ENCODE data around the gene ST3GAL6. TPM values are rescaled to one million over a fixed set of nuclear protein-coding genes. Genes with fewer than 3 reads are reported as not detected.

The ST3GAL6 gene
- polyA plus RNA-seq, 1 donor from 2014 or later, result 3.7 TPM

DNA sequence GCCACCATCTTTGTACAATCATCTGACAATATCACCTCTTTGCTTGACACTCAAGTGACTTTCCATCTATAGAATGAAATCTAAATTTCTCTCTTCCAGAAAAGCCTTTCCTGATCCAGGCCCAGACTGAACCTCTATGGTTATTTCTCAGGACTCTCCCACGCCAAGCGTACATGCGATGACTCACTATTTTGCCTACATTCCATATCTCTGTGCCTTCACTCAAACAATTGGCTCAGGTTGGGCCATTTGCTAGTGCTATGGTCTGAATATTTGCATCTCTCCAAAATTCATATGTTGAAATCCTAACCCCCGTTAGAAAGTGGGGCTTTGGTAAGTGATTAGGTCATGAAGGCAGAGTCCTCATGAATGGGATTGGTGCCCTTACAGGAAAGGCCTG lies 43.9 kb downstream of the ST3GAL6 start:
- Histone ChIP-seq H3F3A (ENCODE audit: insufficient read depth, low read length, poor library complexity, severe bottlenecking) (no peaks in the 10 kb centered on the region), H3K27ac (ENCODE audit: low read length) (no peak overlapping the region), H2AFZ (ENCODE audit: low read depth, low read length) (no peak overlapping the region), H3K9me3 (ENCODE audit: low read length) (no peaks in the 10 kb centered on the region), H3K4me3 (ENCODE audit: low read length) (no peak overlapping the region), H3K9me2 (ENCODE audit: insufficient read depth, low read length) (no peaks in the 10 kb centered on the region), H3K79me2 (replicated peaks; ENCODE audit: insufficient read depth, low read length) (no peaks in the 10 kb centered on the region), H3K27me3 (ENCODE audit: insufficient read depth, low read depth, low read length) (no peaks in the 10 kb centered on the region), H3K9ac (ENCODE audit: low read length) (no peak overlapping the region), H4K20me1 (ENCODE audit: insufficient read depth) (no peaks in the 10 kb centered on the region), H3K4me2 (ENCODE audit: low read length) (no peak overlapping the region), H3K36me3 (ENCODE audit: insufficient read depth, low read length) (peaks cover 5% of the 10 kb centered on the region)
- no peak for TF ChIP-seq TAF1 (IDR thresholded peaks at IDR 0.05; ENCODE audit: low read depth)
- no peak for TF ChIP-seq EP300 (conservative IDR thresholded peaks at IDR 0.05; ENCODE audit: poor library complexity, severe bottlenecking)
- TF ChIP-seq SMC3 (conservative IDR thresholded peaks at IDR 0.05; ENCODE audit: poor library complexity), result no peak
- no peak for TF ChIP-seq CTCF (IDR thresholded peaks at IDR 0.05; ENCODE audit: poor library complexity, severe bottlenecking)
- TF ChIP-seq RAD21 (conservative IDR thresholded peaks at IDR 0.05), result no peak
- no peak for TF ChIP-seq EZH2 (IDR thresholded peaks at IDR 0.05; ENCODE audit: borderline replicate concordance, insufficient read depth, low read length, poor library complexity, severe bottlenecking)
- no peak for TF ChIP-seq REST (IDR thresholded peaks at IDR 0.05; ENCODE audit: borderline replicate concordance)
- no peak for TF ChIP-seq MXI1 (conservative IDR thresholded peaks at IDR 0.05; ENCODE audit: poor library complexity, severe bottlenecking)
- TF ChIP-seq POLR2AphosphoS5 (IDR thresholded peaks at IDR 0.05), result no peak

DNA sequence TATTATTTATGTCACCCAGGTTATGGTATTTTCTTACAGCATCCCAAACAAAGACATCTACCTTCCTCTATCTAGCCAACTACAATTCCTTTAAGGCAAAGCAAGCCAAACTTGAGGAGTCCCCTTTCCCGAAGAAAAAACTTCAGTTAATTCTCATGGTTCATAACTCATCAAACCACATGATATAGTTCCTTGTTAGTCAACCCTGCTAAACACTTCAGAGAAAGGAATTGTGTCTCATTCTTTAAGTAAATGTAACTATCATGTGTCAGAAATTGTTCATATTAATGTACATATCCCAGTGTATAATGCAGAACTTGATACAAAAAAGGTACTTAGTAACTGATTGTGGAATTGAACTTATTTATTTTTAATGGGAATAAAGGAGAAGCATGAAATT lies 44.4 kb downstream of the ST3GAL6 start:
- H3K9me3 ChIP-seq (ENCODE audit: low read length), result no peaks in the 10 kb centered on the region
- H3K36me3 ChIP-seq (ENCODE audit: insufficient read depth, low read length), result peaks cover 5% of the 10 kb centered on the region

More for the DNA sequence above, 44.4 kb downstream of the ST3GAL6 start:
- Histone ChIP-seq H3K27me3 (ENCODE audit: insufficient read depth, low read depth, low read length) (no peaks in the 10 kb centered on the region), H3F3A (ENCODE audit: insufficient read depth, low read length, poor library complexity, severe bottlenecking) (no peaks in the 10 kb centered on the region), H3K4me2 (ENCODE audit: low read length) (no peak overlapping the region), H2AFZ (ENCODE audit: low read depth, low read length) (no peak overlapping the region), H3K9ac (ENCODE audit: low read length) (no peak overlapping the region), H3K9me2 (ENCODE audit: insufficient read depth, low read length) (no peaks in the 10 kb centered on the region), H3K4me3 (ENCODE audit: low read length) (no peak overlapping the region), H3K79me2 (replicated peaks; ENCODE audit: insufficient read depth, low read length) (no peaks in the 10 kb centered on the region), H4K20me1 (ENCODE audit: insufficient read depth) (no peaks in the 10 kb centered on the region), H3K27ac (ENCODE audit: low read length) (no peak overlapping the region)
- TF ChIP-seq TAF1 (IDR thresholded peaks at IDR 0.05; ENCODE audit: low read depth) (no peak), POLR2AphosphoS5 (IDR thresholded peaks at IDR 0.05) (no peak), RAD21 (conservative IDR thresholded peaks at IDR 0.05) (no peak), CTCF (IDR thresholded peaks at IDR 0.05; ENCODE audit: poor library complexity, severe bottlenecking) (no peak), SMC3 (conservative IDR thresholded peaks at IDR 0.05; ENCODE audit: poor library complexity) (no peak), EZH2 (IDR thresholded peaks at IDR 0.05; ENCODE audit: borderline replicate concordance, insufficient read depth, low read length, poor library complexity, severe bottlenecking) (no peak), EP300 (conservative IDR thresholded peaks at IDR 0.05; ENCODE audit: poor library complexity, severe bottlenecking) (no peak), REST (IDR thresholded peaks at IDR 0.05; ENCODE audit: borderline replicate concordance) (no peak), MXI1 (conservative IDR thresholded peaks at IDR 0.05; ENCODE audit: poor library complexity, severe bottlenecking) (no peak)
